ENCODE data around the gene CFAP221.

CFAP221 gene

GRCh38 chr2:119657466-119658145 is 113.4 kb downstream of the CFAP221 start:
- H3K36me3 ChIP-seq (ENCODE audit: low read depth): no peaks in the 10 kb centered on the region
- no peaks in the 10 kb centered on the region for H3K9me3 ChIP-seq (ENCODE audit: severe bottlenecking)
- no peaks in the 10 kb centered on the region for H3K4me1 ChIP-seq (ENCODE audit: insufficient read depth, poor library complexity, severe bottlenecking)
- no peak for DNase-seq (ENCODE audit: low spot score)
- H3K27me3 ChIP-seq (ENCODE audit: insufficient read depth, poor library complexity, severe bottlenecking): no peaks in the 10 kb centered on the region
- no peak overlapping the region for H3K4me3 ChIP-seq (ENCODE audit: severe bottlenecking)
- no peak for ATAC-seq (ENCODE audit: low read depth)
- TF ChIP-seq CTCF (IDR thresholded peaks at IDR 0.05; ENCODE audit: poor library complexity, severe bottlenecking): no peak
- no peak overlapping the region for H3K27ac ChIP-seq (ENCODE audit: poor library complexity, severe bottlenecking)

GRCh38 chr2:119659601-119660342 is 115.5 kb downstream of the CFAP221 start:
- peak; percentile 92 for TF ChIP-seq CTCF (IDR thresholded peaks at IDR 0.05; ENCODE audit: poor library complexity, severe bottlenecking)
- no peaks in the 10 kb centered on the region for H3K9me3 ChIP-seq (ENCODE audit: severe bottlenecking)
- H3K4me3 ChIP-seq (ENCODE audit: severe bottlenecking): no peak overlapping the region
- H3K36me3 ChIP-seq (ENCODE audit: low read depth): no peaks in the 10 kb centered on the region
- no peak for DNase-seq (ENCODE audit: low spot score)
- no peak overlapping the region for H3K27ac ChIP-seq (ENCODE audit: poor library complexity, severe bottlenecking)
- ATAC-seq (ENCODE audit: low read depth): no peak
- H3K4me1 ChIP-seq (ENCODE audit: insufficient read depth, poor library complexity, severe bottlenecking): no peaks in the 10 kb centered on the region
- no peaks in the 10 kb centered on the region for H3K27me3 ChIP-seq (ENCODE audit: insufficient read depth, poor library complexity, severe bottlenecking)

- DNase-seq (ENCODE audit: low spot score) (no peak), ATAC-seq (ENCODE audit: low read depth) (no peak)
- H3K36me3 ChIP-seq (ENCODE audit: low read depth): no peaks in the 10 kb centered on the region
- no peak overlapping the region for H3K27ac ChIP-seq (ENCODE audit: poor library complexity, severe bottlenecking)
- no peaks in the 10 kb centered on the region for H3K27me3 ChIP-seq (ENCODE audit: insufficient read depth, poor library complexity, severe bottlenecking)
- H3K4me1 ChIP-seq (ENCODE audit: insufficient read depth, poor library complexity, severe bottlenecking): no peaks in the 10 kb centered on the region
- no peak overlapping the region for H3K4me3 ChIP-seq (ENCODE audit: severe bottlenecking)
- H3K9me3 ChIP-seq (ENCODE audit: severe bottlenecking): no peaks in the 10 kb centered on the region
- peak; percentile 63 for TF ChIP-seq CTCF (IDR thresholded peaks at IDR 0.05; ENCODE audit: poor library complexity, severe bottlenecking)
Observed at GRCh38 chr2:119660343-119660658, 116.1 kb downstream of the CFAP221 start.

GRCh38 chr2:119662297-119662696 is 118.0 kb downstream of the CFAP221 start:
- DNase-seq (ENCODE audit: low spot score) (no peak), ATAC-seq (ENCODE audit: low read depth) (no peak)

More at GRCh38 chr2:119662297-119662696, 118.0 kb downstream of the CFAP221 start:
- TF ChIP-seq CTCF (IDR thresholded peaks at IDR 0.05; ENCODE audit: poor library complexity, severe bottlenecking): no peak
- no peaks in the 10 kb centered on the region for H3K9me3 ChIP-seq (ENCODE audit: severe bottlenecking)
- no peak overlapping the region for H3K4me3 ChIP-seq (ENCODE audit: severe bottlenecking)
- H3K36me3 ChIP-seq (ENCODE audit: low read depth): no peaks in the 10 kb centered on the region
- no peaks in the 10 kb centered on the region for H3K4me1 ChIP-seq (ENCODE audit: insufficient read depth, poor library complexity, severe bottlenecking)
- no peak overlapping the region for H3K27ac ChIP-seq (ENCODE audit: poor library complexity, severe bottlenecking)
- no peaks in the 10 kb centered on the region for H3K27me3 ChIP-seq (ENCODE audit: insufficient read depth, poor library complexity, severe bottlenecking)
